DOHH2 (cell line): Measurements from ENCODE around the gene POMP.
"Not testable (repeated sequence)": the region's sequence is repeated elsewhere in the genome, so short reads cannot be mapped to it uniquely, and the experiment has no call there.

Experiments
- H3F3A ChIP-seq: fragments of 200-600 bp; sonication (generic), shearing (Covaris generic); 2 replicates; pipeline ENCODE4 v1.6.0; 2016; ENCODE audit warnings: antibody characterized with exemption, mild to moderate bottlenecking; ENCODE audit not compliant: control insufficient read depth, insufficient read depth
- H3K27ac ChIP-seq: fragments of 200-600 bp; sonication (generic); 2 replicates; pipeline ENCODE4 v1.5.1; 2014; ENCODE audit warnings: low read depth, mild to moderate bottlenecking, low read length, moderate library complexity
- H3K27me3 ChIP-seq: fragments of 200-600 bp; sonication (generic); 2 replicates; pipeline ENCODE4 v1.6.1; 2014; ENCODE audit warnings: mild to moderate bottlenecking, low read length, mixed read lengths; ENCODE audit not compliant: control insufficient read depth
- H3K36me3 ChIP-seq: fragments of 200-600 bp; sonication (generic); 2 replicates; pipeline ENCODE4 v1.6.1; 2014; ENCODE audit warnings: mild to moderate bottlenecking, low read length, moderate library complexity, mixed read lengths; ENCODE audit not compliant: control insufficient read depth
- H3K4me1 ChIP-seq: fragments of 200-600 bp; sonication (generic); 2 replicates; pipeline ENCODE4 v1.6.1; 2014; ENCODE audit warnings: mild to moderate bottlenecking, low read length, mixed read lengths; ENCODE audit not compliant: control insufficient read depth
- H3K4me2 ChIP-seq: fragments of 200-600 bp; sonication (generic); 2 replicates; pipeline ENCODE4 v1.6.0; 2014; ENCODE audit warnings: mild to moderate bottlenecking, low read length, moderate library complexity
- H3K4me3 ChIP-seq: fragments of 200-600 bp; sonication (generic); 2 replicates; pipeline ENCODE4 v1.5.1; 2014; ENCODE audit warnings: mild to moderate bottlenecking, low read length, mixed read lengths
- H3K79me2 ChIP-seq: fragments of 200-600 bp; sonication (generic); 2 replicates; pipeline ENCODE4 v1.6.1; 2014; ENCODE audit warnings: mild to moderate bottlenecking, low read length, mixed read lengths; ENCODE audit not compliant: control insufficient read depth
- H3K9me2 ChIP-seq: fragments of 200-600 bp; sonication (generic); replicated peaks from 2 replicates; pipeline ENCODE4 v1.6.1; 2014; ENCODE audit warnings: mild to moderate bottlenecking, low read length, mixed read lengths; ENCODE audit not compliant: control insufficient read depth
- H3K9me3 ChIP-seq: fragments of 200-600 bp; sonication (generic); 2 replicates; pipeline ENCODE4 v1.6.1; 2014; ENCODE audit warnings: antibody characterized with exemption, low read length, mixed read lengths; ENCODE audit not compliant: control insufficient read depth, insufficient read depth
- H4K20me1 ChIP-seq: fragments of 200-600 bp; sonication (generic); 2 replicates; pipeline ENCODE4 v1.6.0; 2014; ENCODE audit warnings: low read depth, mild to moderate bottlenecking, antibody characterized with exemption, low read length, moderate library complexity; ENCODE audit not compliant: control insufficient read depth, insufficient read depth
- EZH2phosphoT487 ChIP-seq: fragments of 200-600 bp; sonication (generic); IDR thresholded peaks from 2 replicates; pipeline ENCODE4 v1.6.1; 2017; ENCODE audit warnings: borderline replicate concordance, mild to moderate bottlenecking, antibody characterized with exemption, low read length, moderate library complexity, mixed read lengths
- TF ChIP-seq, protein P1 (sequence below): fragments of 200-600 bp; sonication (generic); IDR thresholded peaks from one replicate; pipeline ENCODE4 v1.5.1; 2014; ENCODE audit warnings: antibody characterized with exemption, mild to moderate bottlenecking, low read depth, low read length; ENCODE audit not compliant: poor library complexity, severe bottlenecking

Gene POMP

DNA sequence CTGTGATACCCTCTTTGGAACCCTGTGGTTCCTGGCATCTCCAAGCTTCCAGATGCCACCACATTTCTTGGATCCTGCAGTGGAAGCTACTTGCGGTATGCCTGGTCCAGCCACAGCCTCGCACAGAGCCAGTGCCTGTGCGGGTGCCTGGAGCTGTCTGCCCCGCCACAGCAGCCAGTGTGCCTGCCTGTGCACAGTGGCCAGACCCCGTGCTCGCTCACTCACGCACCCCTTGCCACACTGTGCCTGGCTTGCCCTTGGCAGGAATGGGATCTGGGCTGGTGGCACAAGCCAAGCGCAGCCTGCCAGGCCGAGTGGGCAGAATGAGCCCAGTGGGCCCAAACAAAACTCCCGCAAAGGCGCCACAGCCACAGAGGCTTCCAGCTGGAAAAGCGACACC lies 26.2 kb downstream of the POMP start:
- H4K20me1 ChIP-seq, result no peaks in the 10 kb centered on the region
- TF ChIP-seq, protein P1, sequence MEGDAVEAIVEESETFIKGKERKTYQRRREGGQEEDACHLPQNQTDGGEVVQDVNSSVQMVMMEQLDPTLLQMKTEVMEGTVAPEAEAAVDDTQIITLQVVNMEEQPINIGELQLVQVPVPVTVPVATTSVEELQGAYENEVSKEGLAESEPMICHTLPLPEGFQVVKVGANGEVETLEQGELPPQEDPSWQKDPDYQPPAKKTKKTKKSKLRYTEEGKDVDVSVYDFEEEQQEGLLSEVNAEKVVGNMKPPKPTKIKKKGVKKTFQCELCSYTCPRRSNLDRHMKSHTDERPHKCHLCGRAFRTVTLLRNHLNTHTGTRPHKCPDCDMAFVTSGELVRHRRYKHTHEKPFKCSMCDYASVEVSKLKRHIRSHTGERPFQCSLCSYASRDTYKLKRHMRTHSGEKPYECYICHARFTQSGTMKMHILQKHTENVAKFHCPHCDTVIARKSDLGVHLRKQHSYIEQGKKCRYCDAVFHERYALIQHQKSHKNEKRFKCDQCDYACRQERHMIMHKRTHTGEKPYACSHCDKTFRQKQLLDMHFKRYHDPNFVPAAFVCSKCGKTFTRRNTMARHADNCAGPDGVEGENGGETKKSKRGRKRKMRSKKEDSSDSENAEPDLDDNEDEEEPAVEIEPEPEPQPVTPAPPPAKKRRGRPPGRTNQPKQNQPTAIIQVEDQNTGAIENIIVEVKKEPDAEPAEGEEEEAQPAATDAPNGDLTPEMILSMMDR, result no peak
- no peak for TF ChIP-seq EZH2phosphoT487
- H3K9me2 ChIP-seq, result no peaks in the 10 kb centered on the region
- H3K4me2 ChIP-seq, result no peak overlapping the region
- no peaks in the 10 kb centered on the region for H3K9me3 ChIP-seq
- H3K4me1 ChIP-seq, result no peaks in the 10 kb centered on the region
- peaks cover 5% of the 10 kb centered on the region; the same call in 1 of the 2 replicates for H3F3A ChIP-seq
- no peaks in the 10 kb centered on the region for H3K79me2 ChIP-seq
- no peaks in the 10 kb centered on the region for H3K36me3 ChIP-seq
- H3K4me3 ChIP-seq, result no peak overlapping the region
- no peak overlapping the region for H3K27ac ChIP-seq
- H3K27me3 ChIP-seq, result no peaks in the 10 kb centered on the region

DNA sequence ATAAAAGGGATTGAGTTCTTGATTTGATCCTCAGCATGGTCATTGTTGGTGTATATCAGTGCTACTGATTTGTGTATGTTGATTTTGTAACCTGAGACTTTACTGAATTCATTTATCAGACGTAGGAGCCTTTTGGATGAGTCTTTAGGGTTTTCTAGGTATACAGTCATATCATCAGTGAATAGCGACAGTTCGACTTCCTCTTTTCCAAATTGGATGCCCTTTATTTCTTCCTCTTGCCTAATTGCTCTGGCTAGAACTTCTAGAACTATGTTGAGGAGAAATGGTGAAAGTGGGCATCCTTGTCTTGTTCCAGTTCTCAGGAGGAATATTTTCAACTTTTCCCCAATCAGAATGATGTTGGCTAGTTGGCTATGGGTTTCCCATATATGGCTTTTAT lies 27.0 kb downstream of the POMP start:
- Histone ChIP-seq H3K4me3 (no peak overlapping the region), H3K4me1 (no peaks in the 10 kb centered on the region), H3K27me3 (no peaks in the 10 kb centered on the region), H3K9me2 (no peaks in the 10 kb centered on the region), H3K4me2 (no peak overlapping the region), H4K20me1 (no peaks in the 10 kb centered on the region), H3K9me3 (no peaks in the 10 kb centered on the region), H3K79me2 (no peaks in the 10 kb centered on the region), H3K36me3 (no peaks in the 10 kb centered on the region), H3K27ac (no peak overlapping the region), H3F3A (no peaks in the 10 kb centered on the region; the same call in 1 of the 2 replicates)
- no peak for TF ChIP-seq EZH2phosphoT487
- TF ChIP-seq, protein P1, result no peak

- not testable (repeated sequence) for H3K27ac ChIP-seq, H3K27me3 ChIP-seq, H3K4me3 ChIP-seq, H3K36me3 ChIP-seq, H3F3A ChIP-seq, H3K4me1 ChIP-seq, H3K9me2 ChIP-seq, H3K9me3 ChIP-seq, H4K20me1 ChIP-seq, H3K79me2 ChIP-seq, H3K4me2 ChIP-seq
These were observed 34.9 kb downstream of the POMP start for GRCh38 chr13:28693605-28694491.

- H3K27ac ChIP-seq, result no peak overlapping the region
- peaks cover 3% of the 10 kb centered on the region; the same call in 1 of the 2 replicates for H3K36me3 ChIP-seq
- no peak overlapping the region for H3K4me2 ChIP-seq
- H3K9me3 ChIP-seq, result no peaks in the 10 kb centered on the region
- H3K27me3 ChIP-seq, result no peaks in the 10 kb centered on the region
- no peaks in the 10 kb centered on the region for H3K79me2 ChIP-seq
- H4K20me1 ChIP-seq, result no peaks in the 10 kb centered on the region
- no peak overlapping the region for H3K4me3 ChIP-seq
- TF ChIP-seq, protein P1, result no peak
- TF ChIP-seq EZH2phosphoT487, result no peak
- H3F3A ChIP-seq, result no peaks in the 10 kb centered on the region
- H3K9me2 ChIP-seq, result no peaks in the 10 kb centered on the region
- H3K4me1 ChIP-seq, result no peaks in the 10 kb centered on the region
These were observed 38.5 kb downstream of the POMP start for GRCh38 chr13:28697441-28697840.
